Keratinocyte (primary cell): ENCODE data around the gene PDCD1LG2.

Source experiments
- EZH2 ChIP-seq: IDR thresholded peaks from one replicate; pipeline ENCODE4 v1.6.1; 2012; ENCODE audit warnings: inconsistent platforms, mild to moderate bottlenecking, low read length, moderate library complexity
- TF ChIP-seq, protein P1 (sequence below), 3 experiments: IDR thresholded peaks in 1 of 3; conservative IDR thresholded peaks in 1 of 3; optimal IDR thresholded peaks in 1 of 3; 2 replicates in 2 of 3; 3 replicates in 1 of 3; pipeline versions ENCODE3 to v1.5.1; 2011; ENCODE audit warnings: low read length in 3 of 3, mild to moderate bottlenecking in 3 of 3, moderate library complexity in 2 of 3, control low read depth in 1 of 3, inconsistent platforms in 1 of 3; ENCODE audit not compliant: insufficient read depth in 2 of 3; ENCODE audit errors: extremely low read depth in 1 of 3

DNA sequence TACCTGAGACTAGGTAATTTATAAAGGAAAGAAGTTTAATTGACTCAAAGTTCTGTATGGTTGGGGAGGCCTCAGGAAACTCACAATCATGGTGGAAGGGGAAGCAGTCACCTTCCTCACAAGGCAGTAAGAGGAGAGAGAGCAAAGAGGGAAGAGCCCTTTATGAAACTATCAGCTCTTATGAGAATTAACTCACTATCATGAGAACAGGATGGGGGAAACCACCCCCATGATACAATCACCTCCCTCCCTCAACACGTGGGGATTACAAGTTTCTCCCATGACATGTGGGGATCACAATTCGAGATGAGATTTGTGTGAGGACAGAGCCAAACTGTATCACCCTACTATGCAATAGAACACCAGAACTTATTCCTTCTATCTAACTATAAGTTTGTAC, 32.1 kb upstream of the PDCD1LG2 start:
- TF ChIP-seq, protein P1, sequence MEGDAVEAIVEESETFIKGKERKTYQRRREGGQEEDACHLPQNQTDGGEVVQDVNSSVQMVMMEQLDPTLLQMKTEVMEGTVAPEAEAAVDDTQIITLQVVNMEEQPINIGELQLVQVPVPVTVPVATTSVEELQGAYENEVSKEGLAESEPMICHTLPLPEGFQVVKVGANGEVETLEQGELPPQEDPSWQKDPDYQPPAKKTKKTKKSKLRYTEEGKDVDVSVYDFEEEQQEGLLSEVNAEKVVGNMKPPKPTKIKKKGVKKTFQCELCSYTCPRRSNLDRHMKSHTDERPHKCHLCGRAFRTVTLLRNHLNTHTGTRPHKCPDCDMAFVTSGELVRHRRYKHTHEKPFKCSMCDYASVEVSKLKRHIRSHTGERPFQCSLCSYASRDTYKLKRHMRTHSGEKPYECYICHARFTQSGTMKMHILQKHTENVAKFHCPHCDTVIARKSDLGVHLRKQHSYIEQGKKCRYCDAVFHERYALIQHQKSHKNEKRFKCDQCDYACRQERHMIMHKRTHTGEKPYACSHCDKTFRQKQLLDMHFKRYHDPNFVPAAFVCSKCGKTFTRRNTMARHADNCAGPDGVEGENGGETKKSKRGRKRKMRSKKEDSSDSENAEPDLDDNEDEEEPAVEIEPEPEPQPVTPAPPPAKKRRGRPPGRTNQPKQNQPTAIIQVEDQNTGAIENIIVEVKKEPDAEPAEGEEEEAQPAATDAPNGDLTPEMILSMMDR (optimal IDR thresholded peaks at IDR 0.05 in 1 of 3, IDR thresholded peaks at IDR 0.05 in 1 of 3, conservative IDR thresholded peaks at IDR 0.05 in 1 of 3; ENCODE audit: extremely low read depth in 1 of 3, insufficient read depth in 2 of 3, low read length in 3 of 3) = no peak
- TF ChIP-seq EZH2 = no peak
